Left lung (tissue), 10 donors: ENCODE results near the gene SUB1. TPM values are rescaled to one million over a fixed set of nuclear protein-coding genes. Genes with fewer than 3 reads are reported as not detected.

Source experiments
- ATAC-seq: fragments of 200-7000 bp; cut with Tn5 transposase; one replicate; pipeline ENCODE4 v1.9.1; 2020; ENCODE audit warnings: moderate library complexity
- DNase-seq, 4 donors: peaks; one replicate each; pipeline ENCODE4 v3.0.0-alpha.2; 2013 to 2020
- H3K27ac ChIP-seq, 2 donors: fragments of 200-600 bp; sonication (generic) in 1 of 2; one replicate each; pipeline versions ENCODE4 v1.5.0 to v1.8.0; 2020 to 2021
- H3K27me3 ChIP-seq, 2 donors: fragments of 200-600 bp; sonication (generic) in 1 of 2; one replicate each; pipeline versions ENCODE4 v1.5.0 to v1.8.0; 2020 to 2021
- H3K36me3 ChIP-seq, 2 donors: fragments of 200-600 bp; sonication (generic) in 1 of 2; one replicate each; pipeline versions ENCODE4 v1.5.0 to v1.8.0; 2020 to 2021
- H3K4me1 ChIP-seq, 2 donors: fragments of 200-600 bp; one replicate each; pipeline ENCODE4 v1.8.0; 2021
- H3K4me3 ChIP-seq, 2 donors: fragments of 200-600 bp; sonication (generic) in 1 of 2; one replicate each; pipeline versions ENCODE4 v1.5.0 to v1.8.0; 2020 to 2021; ENCODE audit warnings: mild to moderate bottlenecking in 1 of 2
- H3K9me3 ChIP-seq, 2 donors: fragments of 200-600 bp; sonication (generic) in 1 of 2; one replicate each; pipeline versions ENCODE4 v1.5.0 to v1.8.0; 2020 to 2021
- CTCF ChIP-seq, 2 donors: fragments of 200-600 bp; sonication (generic) in 1 of 2; IDR thresholded peaks; one replicate each; pipeline versions ENCODE4 v1.5.0 to v1.8.0; 2021; ENCODE audit warnings: antibody characterized with exemption in 2 of 2
- intact Hi-C, 2 donors: fragments of 100-400 bp; cut with DNase I; formaldehyde crosslinking; loops; one replicate each; pipeline versions ENCODE4 v1.11.2 to v1.14.2; 2022
- polyA plus RNA-seq, 6 donors: library from polyadenylated mRNA; unstranded; fragments of 120-200 nt; gene quantifications; one replicate each; pipeline ENCODE4 v1.2.1, GENCODE V29; 2013; ENCODE audit not compliant: insufficient read length in 6 of 6
- total RNA-seq, 2 donors: library from RNA; stranded (reverse); fragmentation: NEBNext Ultra II Directional; extraction: Animal tissue kit (Norgen Biotek cat#: 25700); gene quantifications; one replicate each; pipeline ENCODE4 v1.2.1, GENCODE V29; 2021
- donor health status: DM: no; HTN: yes; CAD: no.
- donor health status: DM: no; HTN: no; CAD: no.

Gene SUB1
- total and polyA plus RNA-seq, 8 donors: 166 to 289 (median 256) TPM

GRCh38 chr5:32587067-32587551 lies 1.8 kb downstream of the SUB1 start:
- H3K27ac ChIP-seq: no peak overlapping the region
- ATAC-seq: no peak
- H3K4me3 ChIP-seq: peak overlapping the region; percentile 88
- no peaks in the 10 kb centered on the region for H3K27me3 ChIP-seq
- intact Hi-C loops: loop anchor here in 1 of 2 donors (5.0 kb wide), 1 partner anchor 90 kb away; no protein-coding TSS in a partner anchor
- H3K36me3 ChIP-seq: peaks cover 0 to 35% of the 10 kb centered on the region in 2 donors
- DNase-seq: no peak
- TF ChIP-seq CTCF (IDR thresholded peaks at IDR 0.05): no peak
- H3K4me1 ChIP-seq: peaks cover 23 to 81% of the 10 kb centered on the region in 2 donors
- no peaks in the 10 kb centered on the region for H3K9me3 ChIP-seq

- no peak overlapping the region for H3K27ac ChIP-seq
- no peak for DNase-seq
- H3K36me3 ChIP-seq: peaks cover 0 to 58% of the 10 kb centered on the region in 2 donors
Observed at GRCh38 chr5:32589416-32589815, 4.1 kb downstream of the SUB1 start.

GRCh38 chr5:32589942-32590869 lies 4.8 kb downstream of the SUB1 start:
- Histone ChIP-seq H3K4me3 (no peak overlapping the region), H3K9me3 (no peaks in the 10 kb centered on the region), H3K27me3 (no peaks in the 10 kb centered on the region), H3K36me3 (peaks cover 0 to 66% of the 10 kb centered on the region in 2 donors), H3K27ac (no peak overlapping the region), H3K4me1 (peaks cover 12 to 65% of the 10 kb centered on the region in 2 donors)
- TF ChIP-seq CTCF (IDR thresholded peaks at IDR 0.05): peak; percentile 73 to 82
- DNase-seq: peak in 2 of 4 donors; percentile 48 to 60
- intact Hi-C loops: loop anchor here in 1 of 2 donors (5.0 kb wide), 1 partner anchor 93 kb away; no protein-coding TSS in a partner anchor
- no peak for ATAC-seq

More at GRCh38 chr5:32589416-32589815, 4.1 kb downstream of the SUB1 start:
- Histone ChIP-seq H3K4me1 (peaks cover 12 to 65% of the 10 kb centered on the region in 2 donors), H3K27me3 (no peaks in the 10 kb centered on the region), H3K9me3 (no peaks in the 10 kb centered on the region), H3K4me3 (no peak overlapping the region)
- intact Hi-C loops: loop anchor here in 1 of 2 donors (5.0 kb wide), 1 partner anchor 92 kb away; no protein-coding TSS in a partner anchor
- no peak for TF ChIP-seq CTCF (IDR thresholded peaks at IDR 0.05)
- no peak for ATAC-seq

- Histone ChIP-seq H3K27ac (no peak overlapping the region), H3K4me1 (peaks cover 6 to 76% of the 10 kb centered on the region in 2 donors), H3K36me3 (peaks cover 0 to 80% of the 10 kb centered on the region in 2 donors), H3K9me3 (no peaks in the 10 kb centered on the region), H3K27me3 (no peaks in the 10 kb centered on the region), H3K4me3 (no peak overlapping the region)
- no peak for TF ChIP-seq CTCF (IDR thresholded peaks at IDR 0.05)
- DNase-seq: no peak
- no peak for ATAC-seq
- intact Hi-C loops: no loop called here
Observed at GRCh38 chr5:32595118-32595517, 9.8 kb downstream of the SUB1 start.

GRCh38 chr5:32597041-32597629 lies 11.8 kb downstream of the SUB1 start:
- intact Hi-C loops: no loop called here
- no peak for TF ChIP-seq CTCF (IDR thresholded peaks at IDR 0.05)
- peak overlapping the region in 1 of 2 donors; percentile 29 for H3K27ac ChIP-seq
- DNase-seq (no peak), ATAC-seq (no peak)
- no peak overlapping the region for H3K4me3 ChIP-seq
- no peaks in the 10 kb centered on the region for H3K9me3 ChIP-seq
- H3K4me1 ChIP-seq: peaks cover 6 to 69% of the 10 kb centered on the region in 2 donors
- H3K36me3 ChIP-seq: peaks cover 0 to 83% of the 10 kb centered on the region in 2 donors
- no peaks in the 10 kb centered on the region for H3K27me3 ChIP-seq
